DND-41 (cell line): ENCODE data around the gene LMAN2.
A peak's percentile ranks its signal among the peaks of the same experiment; 100 is the strongest.

Source experiments
- CTCF ChIP-seq: IDR thresholded peaks from 2 replicates; pipeline ENCODE4 v1.5.1; 2012; ENCODE audit warnings: borderline replicate concordance, low read length, moderate library complexity, mild to moderate bottlenecking; ENCODE audit not compliant: poor library complexity, severe bottlenecking; ENCODE audit errors: extremely low read depth
- EZH2 ChIP-seq: IDR thresholded peaks from 3 replicates; pipeline ENCODE4 v1.6.1; 2012; ENCODE audit warnings: borderline replicate concordance, low read depth, mild to moderate bottlenecking, moderate library complexity, low read length, inconsistent platforms; ENCODE audit not compliant: severe bottlenecking

- TF ChIP-seq CTCF, result peak; percentile 5
- no peak for TF ChIP-seq EZH2
These were observed 48.9 kb downstream of the LMAN2 start for GRCh38 chr5:177302354-177303110.
